Frontal cortex (tissue), 4 donors: Measurements from ENCODE around the gene SERTM2. TPM values are rescaled to one million over a fixed set of nuclear protein-coding genes. Genes with fewer than 3 reads are reported as not detected.
"Not testable (repeated sequence)": the region's sequence is repeated elsewhere in the genome, so short reads cannot be mapped to it uniquely, and the experiment has no call there.

ENCODE experiments used
- DNase-seq, 2 donors: peaks; one replicate each; pipeline ENCODE4 v3.0.0; 2012; ENCODE audit warnings: low spot score in 2 of 2
- FAIRE-seq: peaks from 2 replicates; lab custom pipeline; 2012; peaks lifted over from hg19 to GRCh38; lab: Jason Lieb, UNC
- total RNA-seq: library from RNA; depleted of rRNA; stranded (reverse); fragments of >200 nt; gene quantifications from one replicate; pipeline ENCODE4 v1.2.3, GENCODE V29; 2014
- donor health status: control.
- donor health status: control.
- donor health status: control.

The SERTM2 gene
- total RNA-seq = under 0.01 TPM

DNA sequence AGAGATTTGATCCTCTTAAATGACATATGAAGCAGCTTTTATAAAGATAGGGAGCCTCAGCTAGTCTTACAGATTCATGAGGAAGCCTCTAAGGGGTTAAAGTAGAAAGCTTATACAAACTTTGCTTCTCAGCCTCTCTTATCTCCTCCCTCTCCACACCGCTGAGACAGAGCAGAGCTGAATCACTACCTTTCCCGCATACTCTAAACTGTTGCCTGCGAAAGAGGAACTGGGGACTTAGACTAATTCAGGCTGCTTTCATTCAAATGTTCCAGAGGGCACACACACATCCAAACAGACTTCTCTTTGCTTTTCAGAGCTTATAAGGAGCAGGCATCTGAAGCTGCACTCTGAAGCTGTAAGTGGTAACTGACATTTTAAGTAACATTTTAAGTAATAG lies at the start of gene SERTM2:
SERTM2 (plus strand) TSS at position 169 of the 400 bp plus-strand sequence. CDS start 7,213 bp downstream, outside the sequence.
- DNase-seq (no peak), FAIRE-seq (no peak)

DNA sequence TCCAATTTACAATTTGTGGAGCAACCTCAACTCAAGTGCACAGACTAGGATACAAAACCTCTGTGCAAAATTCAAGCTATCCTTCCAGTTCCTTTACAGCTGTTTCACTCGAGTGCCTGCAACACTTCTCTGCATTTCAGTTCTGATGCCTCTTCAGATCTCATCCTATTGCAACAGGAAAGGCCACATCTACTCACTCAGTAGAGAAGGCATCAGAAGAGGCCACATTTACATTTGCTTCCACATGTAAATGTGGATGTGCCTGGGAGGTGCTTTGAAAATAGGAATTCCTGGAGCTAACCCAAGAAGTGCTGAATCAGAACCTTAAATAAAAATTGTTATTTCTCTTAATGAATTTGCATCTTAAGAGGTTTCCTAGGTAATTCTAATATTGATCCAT lies 45.8 kb upstream of the SERTM2 start:
- DNase-seq (no peak), FAIRE-seq (no peak)

DNA sequence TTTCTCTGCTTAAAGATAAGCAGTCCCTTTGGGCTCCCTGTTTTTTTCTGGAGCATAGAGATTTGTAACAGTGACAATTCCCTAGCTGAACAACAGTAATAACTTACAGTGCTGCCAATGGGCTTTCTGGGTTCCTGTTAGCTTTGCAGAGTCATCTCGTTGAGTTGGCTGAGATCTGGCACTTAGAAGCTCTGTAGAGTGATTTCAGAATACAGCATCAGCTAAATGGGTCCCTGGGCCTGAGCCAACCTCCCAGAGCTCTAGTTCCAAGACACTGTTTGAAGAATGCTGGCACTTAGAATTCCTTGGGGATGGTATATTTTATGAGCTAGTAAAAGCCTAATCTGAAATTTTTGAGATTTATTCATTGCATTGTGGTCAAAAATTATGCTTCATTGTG lies 43.5 kb upstream of the SERTM2 start:
- no peak for FAIRE-seq

DNA sequence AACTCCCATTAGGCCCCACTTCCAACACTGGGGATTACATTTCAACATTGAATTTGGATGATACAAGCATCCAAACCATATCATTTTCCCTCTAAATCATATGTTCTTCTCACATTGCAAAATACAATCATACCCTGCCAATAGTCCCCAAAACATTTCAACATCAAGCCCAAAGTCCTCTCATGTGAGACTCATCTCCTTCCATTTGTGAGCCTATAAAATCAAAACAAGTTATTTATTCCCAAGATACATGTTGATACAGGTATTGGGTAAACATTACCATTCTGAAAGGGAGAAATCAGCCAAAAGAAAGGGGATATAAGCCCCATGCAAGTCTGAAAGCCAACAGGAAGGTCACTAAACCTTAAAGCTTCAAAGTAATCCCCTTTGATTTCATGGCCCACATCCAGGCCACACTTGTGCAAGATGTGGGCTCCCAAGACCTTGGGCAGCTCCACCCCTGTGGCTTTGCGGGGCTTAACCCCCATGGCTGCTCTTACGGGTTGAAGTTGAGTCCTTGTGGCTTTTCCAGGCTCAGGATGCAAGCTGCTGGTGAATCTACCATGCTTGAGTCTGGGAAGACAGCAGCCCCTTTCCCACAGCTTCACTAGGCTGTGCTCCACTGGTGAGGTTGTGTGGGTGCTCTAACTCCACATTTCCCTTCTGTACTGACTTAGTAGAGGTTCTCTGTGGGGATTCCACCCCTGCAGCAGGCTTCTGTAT lies 40.6 kb upstream of the SERTM2 start:
- DNase-seq (no peak), FAIRE-seq (no peak)

More for the DNA sequence above, 43.5 kb upstream of the SERTM2 start:
- no peak for DNase-seq

DNA sequence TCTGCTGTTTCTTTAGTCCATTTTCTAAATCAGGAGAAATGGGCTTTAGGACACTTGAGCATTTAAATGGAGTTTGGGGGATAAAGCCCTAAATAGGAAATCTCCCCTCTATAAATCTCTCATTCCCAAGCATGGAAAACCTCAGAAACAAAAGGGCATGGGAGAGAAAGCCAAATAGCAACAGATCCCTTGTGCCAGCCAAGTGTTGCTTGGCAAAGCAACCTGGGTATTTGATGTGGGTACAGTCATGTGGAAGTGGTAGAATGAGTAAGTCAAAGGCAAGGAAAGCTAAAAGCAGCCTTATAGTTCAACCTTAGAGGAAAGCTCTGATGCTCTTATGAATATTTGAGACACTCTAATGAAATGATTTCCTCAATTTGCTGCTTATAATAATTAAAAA lies 29.5 kb upstream of the SERTM2 start:
- DNase-seq (no peak), FAIRE-seq (no peak)

DNA sequence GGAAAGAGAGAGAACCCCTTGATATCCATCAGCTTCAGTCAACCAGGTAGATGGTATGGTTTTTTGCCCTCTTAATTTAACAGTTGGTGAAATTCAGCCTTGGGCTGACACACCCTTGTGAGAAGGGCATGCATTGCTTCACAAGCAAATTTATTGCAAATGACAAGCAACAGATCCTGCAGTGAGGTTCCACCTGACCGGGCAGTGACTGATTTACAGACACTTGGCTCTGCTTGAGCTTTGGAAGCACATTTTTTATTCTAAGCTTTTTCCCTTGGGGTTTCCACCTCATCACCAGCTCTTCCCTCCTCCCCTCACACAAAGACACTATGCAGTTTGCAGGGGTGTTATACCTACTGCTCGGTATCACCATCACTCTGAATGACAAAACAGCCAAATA lies 28.3 kb upstream of the SERTM2 start:
- FAIRE-seq = no peak
- no peak for DNase-seq

DNA sequence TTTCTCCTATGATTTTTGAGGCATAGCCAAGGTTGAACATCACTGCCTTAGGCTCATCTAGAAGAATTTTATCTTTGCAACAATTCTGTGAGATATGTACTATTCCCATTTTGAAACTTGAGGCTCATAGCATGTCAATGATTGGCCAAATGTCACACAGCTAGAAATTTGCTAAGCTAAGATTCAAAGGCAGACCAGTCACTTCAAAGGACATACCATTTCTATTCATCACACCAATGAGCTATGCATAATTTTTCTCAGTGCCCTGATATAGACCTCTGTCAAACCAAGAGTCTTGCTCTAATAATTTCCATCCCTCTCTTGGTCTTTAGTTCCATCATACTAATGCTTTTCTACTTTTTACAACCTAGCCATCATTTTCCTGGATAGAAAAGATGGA lies 27.6 kb upstream of the SERTM2 start:
- DNase-seq (no peak), FAIRE-seq (no peak)

DNA sequence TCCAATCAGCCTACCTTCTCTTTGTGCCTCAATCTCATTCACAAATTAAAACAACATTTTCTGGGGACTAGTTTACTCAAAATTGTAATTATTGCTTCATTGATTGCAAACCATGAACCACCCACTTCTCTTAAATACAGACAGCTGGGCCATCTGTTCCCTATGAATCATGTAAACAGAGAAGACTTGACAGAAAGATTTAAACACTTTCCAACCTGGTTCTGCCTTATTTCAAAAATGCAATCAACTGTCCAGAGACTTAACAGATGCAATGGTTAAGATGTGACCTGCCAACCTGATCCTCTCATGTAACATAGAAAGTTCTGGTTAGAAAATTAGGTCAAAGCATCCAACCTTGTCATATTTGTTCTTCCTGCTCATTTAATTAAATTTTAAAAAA lies 20.8 kb upstream of the SERTM2 start:
- DNase-seq = no peak
- FAIRE-seq = no peak

DNA sequence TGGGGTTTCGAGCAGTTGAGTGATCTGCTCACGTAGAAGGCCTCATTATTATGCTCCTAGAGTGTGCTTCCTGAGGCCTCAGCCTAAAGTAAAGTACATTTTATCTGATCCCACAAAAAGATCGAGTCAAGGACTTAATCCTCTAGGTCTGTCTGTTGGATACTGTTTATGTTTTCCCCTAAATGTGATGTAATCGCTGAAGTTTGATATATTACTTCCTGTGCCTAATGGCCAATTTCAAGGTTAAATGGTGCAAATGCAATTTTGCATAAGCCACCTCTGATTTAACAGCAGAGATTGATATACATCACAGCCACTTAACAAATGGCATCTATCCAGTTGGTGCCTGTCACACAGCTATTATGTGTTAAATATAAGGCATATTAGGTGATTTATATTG lies 19.4 kb upstream of the SERTM2 start:
- no peak for FAIRE-seq
- DNase-seq = no peak

DNA sequence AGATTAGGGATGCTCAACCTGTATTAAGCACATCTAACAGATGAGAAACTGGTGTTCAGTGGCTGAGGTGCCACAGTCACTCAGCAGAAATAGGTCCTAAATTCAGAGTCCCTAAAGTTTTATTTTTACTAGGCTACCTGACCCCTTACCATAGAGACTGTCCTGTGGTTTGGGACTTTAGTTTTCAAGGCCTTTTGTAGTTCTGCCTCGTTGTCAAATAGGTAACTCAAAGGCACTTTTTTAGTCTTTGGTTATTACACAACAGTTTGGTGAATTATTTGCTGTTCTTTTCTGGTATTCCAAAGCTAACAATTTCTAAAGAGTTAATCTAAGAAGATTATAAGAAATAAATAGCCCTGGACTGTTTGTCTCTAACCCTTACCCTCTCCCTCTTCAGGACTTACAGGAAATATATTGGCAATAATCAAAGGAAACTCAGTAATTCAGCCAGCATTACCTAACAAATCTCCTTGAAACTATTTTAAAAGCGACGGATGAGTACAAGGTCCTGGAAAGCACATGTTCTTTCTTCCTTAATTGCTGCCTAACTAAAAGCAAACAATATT lies 12.8 kb upstream of the SERTM2 start:
- DNase-seq (no peak), FAIRE-seq (no peak)

DNA sequence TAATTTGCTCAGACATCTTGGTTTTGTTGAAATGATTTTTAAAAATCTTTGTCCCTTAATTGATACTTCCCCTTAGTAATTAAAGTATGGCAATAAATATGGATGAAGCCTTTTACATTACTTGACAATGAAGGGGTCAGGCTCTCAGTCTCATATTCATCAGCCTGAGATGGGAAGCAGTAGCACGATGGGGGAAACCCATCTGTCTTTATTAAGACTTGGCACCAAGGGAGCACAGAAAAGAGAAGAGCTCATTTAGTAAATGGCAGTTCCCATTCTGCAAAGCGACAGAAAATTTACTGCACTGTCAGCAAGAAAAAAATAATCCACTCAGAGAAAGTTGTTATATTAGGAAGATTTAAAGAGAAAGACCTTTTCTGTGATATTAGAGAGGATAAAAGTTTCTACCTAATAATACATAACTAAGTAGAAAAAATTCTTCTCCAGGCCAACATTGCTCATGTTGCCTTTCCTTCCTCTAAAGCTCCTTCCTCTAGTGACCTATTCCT lies 7.9 kb upstream of the SERTM2 start:
- DNase-seq = no peak
- no peak for FAIRE-seq

DNA sequence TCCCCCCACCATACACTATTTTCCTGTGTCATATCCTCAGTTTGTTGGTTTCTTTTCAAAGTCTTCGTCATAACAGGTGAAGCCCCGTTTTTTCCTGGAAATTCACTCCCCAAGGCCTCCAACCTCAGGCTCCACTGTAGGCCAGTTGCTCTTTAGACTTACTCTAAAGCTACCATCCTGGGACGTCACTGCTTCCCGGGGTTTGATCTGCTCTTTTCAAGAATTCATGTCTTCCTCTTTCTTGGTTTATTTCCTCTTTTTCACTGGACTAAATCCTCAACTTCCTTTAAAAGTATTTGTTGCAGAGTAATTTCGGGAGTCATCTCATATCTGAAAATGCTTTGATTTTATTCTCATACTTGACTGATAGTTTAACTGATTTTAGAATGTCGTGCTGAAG lies 6.5 kb upstream of the SERTM2 start:
- no peak for DNase-seq
- FAIRE-seq = no peak

DNA sequence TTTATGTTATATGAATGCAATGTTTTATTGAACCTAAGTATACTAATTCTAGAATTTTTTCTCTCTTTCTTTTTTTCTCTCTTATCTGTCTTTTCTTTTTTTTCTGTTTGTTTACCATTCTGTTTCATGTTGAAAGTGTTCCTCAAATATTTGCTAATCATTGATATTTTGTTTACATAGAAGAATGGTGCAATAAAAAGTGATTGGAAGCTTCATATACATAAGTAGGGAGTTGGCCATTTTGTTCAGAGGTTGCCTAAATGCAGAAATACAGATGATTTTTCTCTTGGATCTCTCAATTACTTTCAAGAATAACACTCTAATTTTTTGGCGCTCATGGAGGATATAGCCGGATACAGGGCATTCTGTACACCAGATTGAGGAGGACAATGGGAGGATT lies 5.7 kb upstream of the SERTM2 start:
- no peak for FAIRE-seq
- DNase-seq = no peak

DNA sequence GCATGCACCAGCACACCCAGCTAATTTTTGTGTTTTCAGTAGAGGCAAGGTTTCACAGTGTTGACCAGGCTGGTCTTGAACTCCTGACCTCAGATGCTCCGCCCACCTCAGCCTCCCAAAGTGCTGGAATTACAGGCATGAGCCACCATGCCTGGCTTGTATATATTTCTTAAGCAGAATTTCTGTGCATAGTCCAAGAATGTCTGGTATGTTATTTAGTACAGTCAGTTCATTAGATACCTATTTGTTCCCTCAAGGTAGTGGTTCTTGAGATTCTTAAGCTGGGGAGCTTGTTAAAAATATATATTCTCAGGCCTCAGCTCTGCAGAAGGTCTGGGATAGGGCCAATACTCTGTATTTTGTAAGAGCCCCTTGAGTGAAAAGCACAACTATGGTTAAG lies 4.6 kb upstream of the SERTM2 start:
- FAIRE-seq = no peak
- DNase-seq = no peak

DNA sequence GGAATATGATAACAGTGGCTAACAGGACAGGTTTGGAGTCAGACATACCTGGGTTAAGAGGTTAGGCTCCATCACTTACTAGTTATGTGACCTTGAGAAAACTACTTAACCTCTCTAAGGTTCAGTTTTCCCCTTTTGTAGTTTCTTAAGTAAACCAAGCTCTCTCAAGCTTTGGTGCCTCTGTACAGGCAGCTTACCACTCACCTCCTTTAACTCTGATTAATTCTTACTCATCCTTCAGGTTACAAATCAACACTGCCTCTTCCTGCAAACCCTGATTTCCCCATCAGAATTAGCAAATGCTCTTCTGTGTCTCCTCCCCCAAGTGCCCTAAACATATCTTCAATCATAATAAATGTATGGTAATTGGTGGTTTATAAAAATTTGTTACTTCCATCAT lies 3.5 kb upstream of the SERTM2 start:
- FAIRE-seq (no peak), DNase-seq (no peak)

DNA sequence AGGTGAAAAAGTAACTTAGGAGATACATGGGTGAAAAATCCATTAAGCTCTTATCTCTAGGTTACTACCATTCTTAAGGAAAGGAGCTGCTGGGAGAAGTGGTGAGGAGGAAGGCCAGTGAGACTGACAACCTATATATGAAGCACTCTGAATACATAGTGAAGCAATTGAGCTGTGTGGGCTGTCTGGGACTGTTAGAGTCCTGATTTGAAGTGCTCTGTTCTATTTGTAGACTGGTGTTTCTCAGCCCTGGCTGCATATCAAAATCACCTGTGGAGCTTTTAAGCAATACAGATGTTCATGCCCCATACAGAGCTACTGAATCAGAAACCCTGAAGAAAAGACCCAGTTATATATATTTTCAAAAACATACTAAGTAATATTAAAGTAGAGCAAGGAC lies 3.9 kb downstream of the SERTM2 start:
- DNase-seq = no peak
- no peak for FAIRE-seq

DNA sequence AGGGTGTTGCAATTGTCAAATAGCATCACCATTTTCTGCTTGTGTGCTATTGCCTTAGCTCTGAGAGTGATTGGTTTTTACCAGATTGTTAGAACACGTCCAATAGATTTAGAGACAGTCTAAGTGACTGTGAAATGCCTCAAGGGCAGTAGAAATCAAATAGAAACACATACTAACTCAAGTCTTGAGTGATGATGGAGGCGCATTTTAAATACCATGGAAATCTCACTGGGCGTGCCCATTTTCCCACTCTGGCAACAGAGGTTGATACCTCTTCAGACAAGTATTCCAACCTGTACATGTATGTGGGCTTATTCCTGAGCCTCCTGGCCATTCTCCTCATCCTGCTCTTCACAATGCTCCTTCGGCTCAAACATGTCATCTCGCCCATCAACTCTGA lies 7.2 kb downstream of the SERTM2 start:
- DNase-seq = no peak
- FAIRE-seq = no peak

DNA sequence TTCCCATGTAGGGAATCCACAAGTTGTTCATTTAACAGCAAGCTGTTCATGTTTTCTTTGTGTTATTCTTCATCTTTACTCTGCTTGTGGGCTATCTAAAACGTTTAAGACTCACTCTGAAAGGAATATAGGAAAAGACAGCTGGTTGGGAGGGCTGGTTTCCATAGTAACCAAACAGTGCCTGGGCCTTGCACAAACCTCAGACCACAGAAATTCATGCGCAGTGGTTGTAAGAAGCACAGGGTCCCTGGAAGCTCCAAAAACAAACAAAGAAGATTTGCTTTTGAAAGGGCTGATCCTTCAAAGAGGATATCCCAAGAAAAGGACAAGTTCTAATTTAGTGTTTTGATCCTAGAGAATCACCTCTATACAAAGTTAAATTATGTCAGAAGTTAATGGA lies 7.8 kb downstream of the SERTM2 start:
- no peak for DNase-seq

DNA sequence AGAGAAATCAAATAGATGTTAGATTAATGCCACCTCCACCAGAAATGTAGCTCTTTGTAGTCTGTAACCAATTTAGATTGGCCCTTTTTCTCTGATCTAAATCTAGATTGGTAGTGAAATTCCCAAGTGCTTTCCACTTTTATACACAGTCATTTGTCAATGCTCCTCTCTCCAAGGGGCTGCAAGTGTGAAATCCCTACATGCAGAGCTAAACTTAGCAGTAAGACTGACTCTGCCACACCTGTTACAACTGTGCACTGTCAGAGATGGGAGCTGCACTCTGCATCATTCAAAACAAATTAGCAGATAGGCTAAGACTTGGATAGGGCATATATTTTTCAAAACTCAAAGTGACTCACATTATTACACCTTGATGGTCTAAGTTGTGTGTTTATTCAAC lies 9.1 kb downstream of the SERTM2 start:
- DNase-seq (no peak), FAIRE-seq (no peak)

More for the DNA sequence above, 7.8 kb downstream of the SERTM2 start:
- no peak for FAIRE-seq

DNA sequence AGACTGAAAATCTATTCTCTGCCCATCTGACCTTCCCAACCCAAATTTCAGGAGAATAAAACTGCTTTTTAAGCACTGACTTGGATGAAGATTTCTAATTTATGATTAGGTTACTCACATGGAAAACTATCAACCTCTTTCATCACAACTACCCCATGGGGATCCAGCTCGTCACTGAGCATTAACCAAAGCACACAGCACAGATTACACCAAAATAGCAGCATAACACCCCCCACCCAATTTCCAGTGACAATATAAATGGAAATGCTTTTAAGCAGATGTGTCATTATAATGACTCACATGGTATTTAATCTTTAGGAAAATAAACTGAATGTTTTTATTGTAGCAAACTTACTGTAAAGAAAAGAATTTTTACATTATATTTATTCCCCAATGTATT lies 9.7 kb downstream of the SERTM2 start:
- FAIRE-seq (no peak), DNase-seq (no peak)

DNA sequence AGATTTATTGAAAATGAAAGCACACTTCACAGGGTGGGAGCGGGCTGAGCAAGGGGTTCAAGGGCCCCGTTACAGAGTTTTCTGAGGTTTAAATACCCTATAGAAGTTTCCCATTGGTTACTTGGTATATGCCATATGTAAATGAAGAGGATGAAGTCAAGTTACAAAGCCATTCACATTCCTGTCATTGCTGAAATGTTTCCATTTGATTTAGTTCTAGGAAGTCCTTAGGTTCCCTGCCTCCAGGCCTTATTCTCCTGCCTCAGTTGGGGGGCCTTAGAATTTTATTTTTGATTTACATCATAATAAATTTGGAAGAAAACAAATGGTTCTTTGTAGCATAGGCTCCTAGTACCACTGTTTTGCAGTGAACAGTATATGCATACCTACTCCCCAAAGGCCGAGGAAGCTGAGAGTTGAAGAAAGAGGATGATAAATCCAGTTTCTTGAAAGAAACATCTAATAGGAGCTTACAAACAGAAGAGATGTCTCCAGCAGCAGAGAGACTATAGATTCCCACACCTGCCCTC lies 31.8 kb downstream of the SERTM2 start:
- FAIRE-seq = no peak
- no peak for DNase-seq

DNA sequence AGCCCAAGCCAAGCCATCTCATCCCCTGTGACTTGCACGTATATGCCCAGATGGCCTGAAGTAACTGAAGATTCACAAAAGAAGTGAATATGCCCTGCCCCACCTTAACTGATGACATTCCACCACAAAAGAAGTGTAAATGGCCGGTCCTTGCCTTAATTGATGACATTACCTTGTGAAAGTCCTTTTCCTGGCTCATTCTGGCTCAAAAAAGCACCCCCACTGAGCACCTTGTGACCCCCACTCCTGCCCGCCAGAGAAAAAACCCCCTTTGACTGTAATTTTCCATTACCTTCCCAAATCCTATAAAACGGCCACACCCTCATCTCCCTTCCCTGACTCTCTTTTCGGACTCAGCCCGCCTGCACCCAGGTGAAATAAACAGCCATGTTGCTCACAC lies 37.8 kb downstream of the SERTM2 start:
- FAIRE-seq, DNase-seq: not testable (repeated sequence)
